Choroid plexus epithelial cell (primary cell): ENCODE measurements around the gene LRRC38.

ENCODE experiments used
- DNase-seq: peaks from one replicate; pipeline ENCODE4 v3.0.0-alpha.2; 2010; ENCODE audit warnings: low read depth
- H3K4me3 ChIP-seq: 2 replicates; pipeline ENCODE4 v1.5.1; 2011; ENCODE audit warnings: low read depth, mild to moderate bottlenecking, control low read depth, low read length, moderate library complexity
- TF ChIP-seq, protein P1 (sequence below): conservative IDR thresholded peaks from 2 replicates; pipeline ENCODE4 v1.5.1; 2011; ENCODE audit warnings: low read depth, mild to moderate bottlenecking, control low read depth, inconsistent platforms, low read length, moderate library complexity

LRRC38 gene

DNA sequence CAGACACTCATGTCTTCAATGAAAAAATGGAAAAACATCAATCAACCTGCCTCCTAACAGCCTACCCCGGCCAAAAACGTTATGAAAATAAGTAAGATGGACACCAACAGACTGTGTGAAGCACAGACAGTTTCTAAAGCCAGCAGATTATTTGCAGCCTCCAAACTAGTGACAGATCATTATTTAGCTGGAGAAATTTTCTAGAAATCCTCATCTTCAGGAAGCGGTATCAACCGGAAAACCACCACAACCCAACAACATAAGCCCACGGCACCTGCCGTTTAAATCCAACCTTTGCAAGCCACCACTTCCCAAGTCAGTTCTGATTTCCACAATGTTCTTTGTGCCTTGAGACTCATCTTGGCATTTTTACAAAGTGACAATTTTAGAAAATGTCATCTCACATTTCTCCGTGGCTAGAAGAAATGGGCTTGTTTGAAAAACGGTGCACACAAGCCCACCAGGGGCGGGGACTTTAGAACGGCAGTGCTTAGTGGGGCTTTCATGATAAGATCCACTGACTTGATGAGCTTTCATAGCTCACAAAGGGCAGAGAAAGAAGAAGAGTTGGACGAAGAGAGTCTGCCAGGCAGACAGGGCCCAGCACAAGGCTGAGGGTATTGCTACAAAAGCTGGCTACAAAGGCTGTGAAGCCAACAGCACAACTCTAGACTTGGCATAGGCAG is 34.5 kb downstream of the LRRC38 start:
- TF ChIP-seq, protein P1, sequence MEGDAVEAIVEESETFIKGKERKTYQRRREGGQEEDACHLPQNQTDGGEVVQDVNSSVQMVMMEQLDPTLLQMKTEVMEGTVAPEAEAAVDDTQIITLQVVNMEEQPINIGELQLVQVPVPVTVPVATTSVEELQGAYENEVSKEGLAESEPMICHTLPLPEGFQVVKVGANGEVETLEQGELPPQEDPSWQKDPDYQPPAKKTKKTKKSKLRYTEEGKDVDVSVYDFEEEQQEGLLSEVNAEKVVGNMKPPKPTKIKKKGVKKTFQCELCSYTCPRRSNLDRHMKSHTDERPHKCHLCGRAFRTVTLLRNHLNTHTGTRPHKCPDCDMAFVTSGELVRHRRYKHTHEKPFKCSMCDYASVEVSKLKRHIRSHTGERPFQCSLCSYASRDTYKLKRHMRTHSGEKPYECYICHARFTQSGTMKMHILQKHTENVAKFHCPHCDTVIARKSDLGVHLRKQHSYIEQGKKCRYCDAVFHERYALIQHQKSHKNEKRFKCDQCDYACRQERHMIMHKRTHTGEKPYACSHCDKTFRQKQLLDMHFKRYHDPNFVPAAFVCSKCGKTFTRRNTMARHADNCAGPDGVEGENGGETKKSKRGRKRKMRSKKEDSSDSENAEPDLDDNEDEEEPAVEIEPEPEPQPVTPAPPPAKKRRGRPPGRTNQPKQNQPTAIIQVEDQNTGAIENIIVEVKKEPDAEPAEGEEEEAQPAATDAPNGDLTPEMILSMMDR: no peak
- no peak overlapping the region for H3K4me3 ChIP-seq

GRCh38 chr1:13478692-13479091 is 35.1 kb downstream of the LRRC38 start:
- TF ChIP-seq, protein P1: no peak

More for the DNA sequence above, 34.5 kb downstream of the LRRC38 start:
- DNase-seq: no peak

GRCh38 chr1:13469343-13469742 is 44.5 kb downstream of the LRRC38 start:
- H3K4me3 ChIP-seq: no peak overlapping the region
- DNase-seq: peak; percentile 1
- TF ChIP-seq, protein P1: no peak

More at GRCh38 chr1:13478692-13479091, 35.1 kb downstream of the LRRC38 start:
- DNase-seq: no peak
- no peak overlapping the region for H3K4me3 ChIP-seq

DNA sequence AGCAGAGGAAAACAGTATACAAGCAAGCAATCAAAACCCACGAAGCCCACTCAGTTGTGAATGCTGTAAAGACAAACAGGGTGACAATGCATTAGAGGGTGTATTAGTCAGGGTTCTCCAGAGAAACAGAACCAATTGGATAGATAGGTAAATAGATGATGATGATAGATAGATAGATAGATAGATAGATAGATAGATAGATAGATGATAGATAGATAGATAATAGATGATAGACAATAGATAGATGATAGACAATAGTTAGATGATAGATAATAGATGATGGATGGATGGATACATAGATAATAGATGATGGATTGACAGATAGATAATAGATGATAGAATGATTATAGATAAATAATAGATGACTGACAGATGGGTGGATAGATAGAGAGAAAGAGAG is 48.3 kb downstream of the LRRC38 start:
- no peak for DNase-seq
- TF ChIP-seq, protein P1: no peak
- no peak overlapping the region for H3K4me3 ChIP-seq

GRCh38 chr1:13462682-13463081 is 51.1 kb downstream of the LRRC38 start:
- DNase-seq: no peak
- no peak overlapping the region for H3K4me3 ChIP-seq
- TF ChIP-seq, protein P1: no peak

DNA sequence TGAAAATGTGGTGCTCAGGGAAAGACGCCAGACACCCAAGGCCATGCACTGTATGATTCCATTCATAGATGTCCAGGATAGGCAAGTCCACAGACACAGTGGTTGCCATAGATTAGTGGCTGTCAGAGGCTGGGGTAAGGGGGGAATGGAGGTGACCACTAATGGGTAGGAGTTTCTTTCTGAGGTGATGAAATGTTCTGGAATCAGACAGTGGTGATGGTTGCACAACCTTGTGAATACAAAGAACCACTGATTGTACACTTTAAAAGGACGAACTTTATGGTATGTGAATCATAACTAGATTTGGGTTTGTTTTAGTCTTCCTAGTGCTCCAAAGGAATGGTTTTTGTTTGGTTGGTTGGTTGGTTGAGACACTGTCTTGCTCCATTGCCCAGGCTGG is 51.8 kb downstream of the LRRC38 start:
- TF ChIP-seq, protein P1: no peak
- H3K4me3 ChIP-seq: no peak overlapping the region
- no peak for DNase-seq

GRCh38 chr1:13456904-13457532 is 56.8 kb downstream of the LRRC38 start:
- DNase-seq: no peak

More at GRCh38 chr1:13456904-13457532, 56.8 kb downstream of the LRRC38 start:
- H3K4me3 ChIP-seq: no peak overlapping the region
- TF ChIP-seq, protein P1: no peak
